Right cardiac atrium (tissue), 5 donors: ENCODE measurements around the gene MEGF11. TPM values are rescaled to one million over a fixed set of nuclear protein-coding genes. Genes with fewer than 3 reads are reported as not detected.

ENCODE experiments used
- ATAC-seq, 2 donors: fragments of 200-7000 bp; cut with Tn5 transposase; one replicate each; pipeline versions ENCODE4 v1.8.0 to v1.9.1; 2020; ENCODE audit warnings: moderate library complexity in 2 of 2, mild to moderate bottlenecking in 1 of 2
- DNase-seq, 3 donors: peaks; one replicate each; pipeline ENCODE4 v3.0.0-alpha.2; 2020
- H3K27ac ChIP-seq: one replicate; pipeline ENCODE4 v1.5.1; 2013; ENCODE audit warnings: mild to moderate bottlenecking, low read length, control low read depth, moderate library complexity
- H3K27me3 ChIP-seq: one replicate; pipeline ENCODE4 v1.6.1; 2013; ENCODE audit not compliant: control insufficient read depth, insufficient read depth
- H3K4me1 ChIP-seq: one replicate; pipeline ENCODE4 v1.6.1; 2013; ENCODE audit warnings: low read length; ENCODE audit not compliant: control insufficient read depth, insufficient read depth
- H3K4me3 ChIP-seq: one replicate; pipeline ENCODE4 v1.5.1; 2013; ENCODE audit warnings: low read length, control low read depth
- H3K9me3 ChIP-seq: one replicate; pipeline ENCODE4 v1.6.1; 2013; ENCODE audit warnings: low read length; ENCODE audit not compliant: control insufficient read depth
- WGBS: extraction: QIAGEN DNeasy Blood & Tissue Kit; methylation state at CpG from one replicate; pipeline ENCODE4 v1.1.7; 2013; 5-methylcytosine and 5-hydroxymethylcytosine counted together
- intact Hi-C, 4 donors: fragments of 100-400 bp; cut with DNase I; formaldehyde crosslinking; loops; one replicate each; pipeline versions ENCODE4 v1.11.0 to v1.14.0; 2022 to 2023
- polyA plus RNA-seq: library from polyadenylated mRNA; stranded (reverse); fragments of 200-250 nt; gene quantifications from one replicate; pipeline ENCODE4 v1.2.3, GENCODE V29; 2013
- total RNA-seq, 4 donors: library from RNA; stranded (reverse); fragmentation: NEBNext Ultra II Directional; extraction: Animal tissue kit (Norgen Biotek cat#: 25700); gene quantifications; one replicate each; pipeline ENCODE4 v1.2.1, GENCODE V29; 2021
- donor health status: healthy with polysubstance abuse.
- donor health status: DM: no; HTN: yes; CAD: no.
- donor health status: DM: no; HTN: no; CAD: no.
- donor health status: DM: no; HTN: yes; CAD: no; lungs with severe emphysema.
- donor health status: DM: yes; HTN: yes; CAD: no.

The MEGF11 gene
- total and polyA plus RNA-seq, 5 donors, result 0.08 to 0.11 (median 0.11) TPM; not detected in 2

GRCh38 chr15:66128116-66128680, 125.4 kb downstream of the MEGF11 start:
- Histone ChIP-seq H3K4me1 (no peaks in the 10 kb centered on the region), H3K9me3 (no peaks in the 10 kb centered on the region), H3K27ac (no peak overlapping the region), H3K4me3 (no peak overlapping the region), H3K27me3 (no peaks in the 10 kb centered on the region)
- no peak for ATAC-seq
- 68% methylated on average over 8 of the region's 8 CpGs for WGBS
- intact Hi-C loops, result no loop called here
- DNase-seq, result no peak

DNA sequence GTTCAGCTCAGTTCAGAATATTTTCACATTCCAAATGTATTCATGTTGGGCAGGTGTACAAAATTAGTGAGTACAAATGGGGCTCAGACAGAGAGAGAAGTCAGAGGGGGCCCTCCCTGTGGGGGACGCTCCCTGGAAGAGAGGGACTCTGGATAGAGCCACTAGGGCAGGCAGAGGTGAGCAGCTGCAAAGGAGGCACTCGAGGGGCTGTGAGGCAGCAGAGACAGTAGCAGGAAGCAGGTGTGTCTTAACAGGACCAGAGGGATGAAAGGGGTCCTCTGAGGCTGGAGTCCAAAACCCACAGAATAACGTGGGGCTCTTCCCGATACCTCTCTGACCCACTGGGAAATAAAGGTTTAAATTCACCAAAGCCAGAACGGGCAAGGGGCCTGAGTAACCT, 127.1 kb downstream of the MEGF11 start:
- Histone ChIP-seq H3K4me1 (no peaks in the 10 kb centered on the region), H3K27me3 (no peaks in the 10 kb centered on the region), H3K4me3 (no peak overlapping the region), H3K9me3 (no peaks in the 10 kb centered on the region), H3K27ac (no peak overlapping the region)
- no peak for DNase-seq
- intact Hi-C loops, result no loop called here
- no peak for ATAC-seq
- WGBS, result 48% methylated on average over 5 of the region's 5 CpGs

- DNase-seq (no peak), ATAC-seq (no peak)
- Histone ChIP-seq H3K4me3 (no peak overlapping the region), H3K9me3 (no peaks in the 10 kb centered on the region), H3K4me1 (no peaks in the 10 kb centered on the region), H3K27me3 (no peaks in the 10 kb centered on the region), H3K27ac (no peak overlapping the region)
- intact Hi-C loops, result no loop called here
- 61% methylated on average over 6 of the region's 6 CpGs for WGBS
These were observed 127.5 kb downstream of the MEGF11 start for GRCh38 chr15:66126031-66126441.

DNA sequence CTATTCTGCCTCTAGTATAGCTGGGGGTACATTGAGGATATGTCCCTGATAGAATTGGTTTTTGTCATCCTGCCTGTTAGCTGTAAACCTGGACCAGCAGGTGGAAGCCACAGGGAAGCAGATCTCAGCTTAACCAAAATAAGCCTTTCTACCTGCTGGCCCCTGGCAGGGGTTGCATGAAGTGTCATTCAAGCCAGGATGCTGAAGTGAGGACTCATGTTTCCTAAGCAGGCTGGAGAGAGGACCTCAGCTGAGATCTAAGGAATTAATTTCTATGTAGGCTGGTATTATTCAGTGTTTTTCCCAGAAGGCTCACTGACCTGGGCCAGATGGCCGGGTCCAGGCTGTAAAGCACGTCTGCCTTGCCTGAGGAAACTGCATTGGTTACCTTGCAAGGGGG, 128.9 kb downstream of the MEGF11 start:
- H3K27me3 ChIP-seq, result no peaks in the 10 kb centered on the region

DNA sequence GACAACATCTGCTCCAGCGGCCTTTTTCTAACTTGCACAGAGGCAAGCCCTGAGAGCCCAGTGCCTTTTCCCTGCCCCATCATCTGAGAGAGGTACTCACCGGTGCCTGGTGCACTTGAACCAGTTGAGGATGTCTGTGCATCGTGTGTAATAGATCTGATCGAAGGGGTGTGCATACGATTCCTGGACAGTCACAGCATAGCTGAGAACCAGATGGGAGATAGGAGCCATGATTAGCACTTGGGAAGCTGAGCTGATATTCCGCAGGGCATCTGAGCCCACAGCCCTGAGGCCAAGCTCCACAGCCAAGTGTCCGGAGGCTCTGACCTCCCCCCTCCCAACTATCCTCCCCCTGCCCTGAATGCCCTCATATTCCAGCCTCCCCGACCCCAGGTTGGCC, 129.8 kb downstream of the MEGF11 start:
- Histone ChIP-seq H3K4me3 (no peak overlapping the region), H3K27ac (no peak overlapping the region), H3K27me3 (no peaks in the 10 kb centered on the region), H3K4me1 (no peaks in the 10 kb centered on the region), H3K9me3 (no peaks in the 10 kb centered on the region)
- ATAC-seq, result no peak
- DNase-seq, result no peak
- intact Hi-C loops, result no loop called here
- WGBS, result 85% methylated on average over 8 of the region's 8 CpGs

More for the DNA sequence above, 128.9 kb downstream of the MEGF11 start:
- DNase-seq (no peak), ATAC-seq (no peak)
- Histone ChIP-seq H3K4me1 (no peaks in the 10 kb centered on the region), H3K4me3 (no peak overlapping the region), H3K27ac (no peak overlapping the region), H3K9me3 (no peaks in the 10 kb centered on the region)
- intact Hi-C loops, result no loop called here
- 91% methylated on average over 2 of the region's 2 CpGs for WGBS

- 85% methylated on average over 5 of the region's 5 CpGs for WGBS
These were observed 133.1 kb downstream of the MEGF11 start for GRCh38 chr15:66120422-66120821.

DNA sequence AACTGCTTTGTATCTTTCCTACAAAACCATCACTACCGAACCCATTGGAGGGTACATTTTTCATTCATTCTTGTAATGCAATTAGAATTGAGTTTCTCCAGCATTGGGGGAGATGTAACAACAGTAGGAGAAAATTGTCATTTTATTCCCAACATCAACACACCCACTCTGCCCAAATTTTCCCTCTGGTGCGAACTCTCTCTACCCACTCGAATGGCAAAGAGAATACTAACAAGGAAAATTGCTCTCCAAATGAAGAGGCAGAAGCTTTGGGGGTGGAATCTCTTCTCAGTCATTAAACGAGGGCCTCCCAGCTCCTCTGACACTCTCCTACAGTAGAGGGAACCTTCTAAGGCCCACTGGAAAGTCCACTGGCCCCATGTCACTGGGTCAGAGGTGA, 135.7 kb downstream of the MEGF11 start:
- H3K9me3 ChIP-seq, result no peaks in the 10 kb centered on the region
- no peak overlapping the region for H3K27ac ChIP-seq
- intact Hi-C loops, result no loop called here
- 87% methylated on average over 4 of the region's 4 CpGs for WGBS
- no peaks in the 10 kb centered on the region for H3K4me1 ChIP-seq
- H3K27me3 ChIP-seq, result no peaks in the 10 kb centered on the region
- DNase-seq (no peak), ATAC-seq (no peak)
- H3K4me3 ChIP-seq, result no peak overlapping the region

More at GRCh38 chr15:66120422-66120821, 133.1 kb downstream of the MEGF11 start:
- intact Hi-C loops, result no loop called here
- no peak for DNase-seq
- no peaks in the 10 kb centered on the region for H3K9me3 ChIP-seq
- no peak overlapping the region for H3K4me3 ChIP-seq
- ATAC-seq, result no peak
- no peak overlapping the region for H3K27ac ChIP-seq
- no peaks in the 10 kb centered on the region for H3K4me1 ChIP-seq
- H3K27me3 ChIP-seq, result no peaks in the 10 kb centered on the region

DNA sequence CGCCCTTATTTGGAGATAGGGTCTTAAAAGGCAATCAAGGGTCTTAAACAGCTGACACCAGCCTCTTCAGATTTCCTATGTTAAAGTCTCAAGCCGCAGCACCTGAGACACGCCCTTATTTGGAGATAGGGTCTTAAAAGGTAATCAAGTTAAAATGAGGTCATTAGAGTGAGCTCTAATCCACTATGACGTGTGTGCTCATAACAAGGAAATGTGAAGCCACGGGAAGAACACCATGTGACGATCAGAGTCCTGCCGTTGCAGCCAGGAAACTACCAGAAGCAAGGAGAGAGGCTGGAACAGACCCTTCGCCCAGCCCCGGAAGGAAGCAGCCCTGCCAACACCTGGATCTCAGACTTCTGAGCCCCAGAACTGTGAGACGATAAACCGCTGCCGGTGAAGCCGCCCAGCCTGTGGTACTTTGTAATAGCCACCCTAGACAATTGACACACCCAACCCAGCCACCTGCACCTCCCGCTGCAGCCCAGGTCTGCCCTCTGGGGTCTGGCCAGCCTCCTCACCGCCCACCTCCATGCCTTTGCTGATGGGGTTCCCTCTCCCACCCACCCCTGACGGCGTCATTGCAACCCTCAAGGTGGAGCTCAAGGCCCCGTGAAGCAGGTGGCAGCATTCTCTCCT, 137.9 kb downstream of the MEGF11 start:
- intact Hi-C loops, result no loop called here
- H3K27me3 ChIP-seq, result no peaks in the 10 kb centered on the region
- H3K4me3 ChIP-seq, result no peak overlapping the region
- DNase-seq (no peak), ATAC-seq (no peak)
- H3K9me3 ChIP-seq, result no peaks in the 10 kb centered on the region
- H3K4me1 ChIP-seq, result no peaks in the 10 kb centered on the region
- H3K27ac ChIP-seq, result no peak overlapping the region
- 57% methylated on average over 18 of the region's 18 CpGs for WGBS

DNA sequence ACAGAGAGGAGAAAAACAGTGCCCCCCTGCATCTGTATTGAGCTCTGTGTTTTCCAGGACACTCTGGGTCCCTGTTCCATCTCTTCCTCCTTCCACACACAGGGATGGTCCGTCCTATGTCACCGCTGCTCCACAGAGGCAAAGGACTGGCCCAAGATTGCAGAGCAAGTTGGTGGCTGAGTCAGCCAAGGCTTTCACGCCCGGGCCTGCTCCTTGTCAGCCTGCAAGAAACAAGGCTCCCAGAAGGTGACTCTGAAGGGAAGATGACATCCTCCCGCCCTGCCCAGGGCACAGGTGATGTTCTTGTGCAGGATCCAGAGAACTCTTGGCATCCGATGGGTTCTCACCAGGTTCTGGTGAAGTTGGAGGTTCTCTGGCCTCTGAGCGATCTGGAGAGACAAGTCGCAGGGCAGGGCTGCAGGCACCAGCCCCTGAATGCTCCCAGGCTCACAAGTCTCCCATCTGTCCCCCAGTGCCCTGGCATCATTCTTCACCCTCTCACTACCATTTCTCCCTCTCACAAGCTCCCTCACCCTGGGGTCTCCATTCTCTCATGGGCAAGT, 138.6 kb downstream of the MEGF11 start:
- no peak for DNase-seq
- ATAC-seq, result no peak
- Histone ChIP-seq H3K4me3 (no peak overlapping the region), H3K9me3 (no peaks in the 10 kb centered on the region), H3K27ac (no peak overlapping the region), H3K4me1 (no peaks in the 10 kb centered on the region), H3K27me3 (no peaks in the 10 kb centered on the region)
- 91% methylated on average over 8 of the region's 8 CpGs for WGBS
- intact Hi-C loops, result no loop called here

GRCh38 chr15:66112388-66112787, 141.2 kb downstream of the MEGF11 start:
- H3K9me3 ChIP-seq, result no peaks in the 10 kb centered on the region
- intact Hi-C loops, result no loop called here
- no peak for ATAC-seq
- DNase-seq, result no peak
- no peak overlapping the region for H3K27ac ChIP-seq
- H3K4me3 ChIP-seq, result no peak overlapping the region
- WGBS, result 88% methylated on average over 1 of the region's 1 CpG
- H3K4me1 ChIP-seq, result no peaks in the 10 kb centered on the region
- no peaks in the 10 kb centered on the region for H3K27me3 ChIP-seq

- ATAC-seq (no peak), DNase-seq (no peak)
- intact Hi-C loops, result no loop called here
- Histone ChIP-seq H3K27ac (no peak overlapping the region), H3K27me3 (no peaks in the 10 kb centered on the region), H3K9me3 (no peaks in the 10 kb centered on the region), H3K4me3 (no peak overlapping the region), H3K4me1 (no peaks in the 10 kb centered on the region)
- WGBS, result 91% methylated on average over 3 of the region's 3 CpGs
These were observed 142.2 kb downstream of the MEGF11 start for GRCh38 chr15:66111363-66111762.
